SK-N-SH (cell line): ENCODE results near the gene ARHGEF19. TPM values are rescaled to one million over a fixed set of nuclear protein-coding genes. Genes with fewer than 3 reads are reported as not detected.

ENCODE experiments used
- CTCF ChIA-PET: fragments of 300-600, 350-600 bp; formaldehyde crosslinking; extraction: SDS; loops from one replicate; lab custom pipeline; 2021; lab: Yijun Ruan, JAX
- POLR2A ChIA-PET: fragments of 350-600 bp; sonication (Branson Sonifier 250); formaldehyde crosslinking; extraction: SDS; loops from one replicate; lab custom pipeline; 2020; ENCODE audit warnings: antibody characterized with exemption, inconsistent platforms; lab: Yijun Ruan, JAX
- DNase-seq: peaks from one replicate; pipeline ENCODE4 v3.0.0; 2012
- H2AFZ ChIP-seq: fragments of 200-600 bp; sonication (generic); 2 replicates; pipeline ENCODE4 v1.8.1; 2016; ENCODE audit warnings: antibody characterized with exemption, mild to moderate bottlenecking, low read depth
- H3F3A ChIP-seq: fragments of 200-600 bp; sonication (generic); replicated peaks from 2 replicates; pipeline ENCODE3; 2016; ENCODE audit warnings: antibody characterized with exemption, mild to moderate bottlenecking; ENCODE audit not compliant: insufficient read depth
- H3K27ac ChIP-seq, 2 experiments: fragments of 200-500 bp in 1 of 2; fragments of 200-600 bp in 1 of 2; sonication (Bioruptor generic) in 1 of 2; sonication (generic), shearing (Covaris generic) in 1 of 2; 2 replicates each; pipeline versions ENCODE4 v1.5.1 to v1.6.1; 2014 to 2016; ENCODE audit warnings: low read depth in 2 of 2, inconsistent platforms in 1 of 2, low read length in 1 of 2, mild to moderate bottlenecking in 1 of 2, mixed read lengths in 1 of 2
- H3K27me3 ChIP-seq: fragments of 200-600 bp; sonication (generic), shearing (Covaris generic); 2 replicates; pipeline ENCODE4 v1.6.1; 2016; ENCODE audit warnings: mixed run types; ENCODE audit not compliant: insufficient read depth
- H3K36me3 ChIP-seq, 2 experiments: fragments of 200-500 bp in 1 of 2; fragments of 200-600 bp in 1 of 2; sonication (Bioruptor generic) in 1 of 2; sonication (generic) in 1 of 2; replicated peaks in 1 of 2; 2 replicates each; pipeline versions ENCODE3 to v1.5.1; 2014 to 2016; ENCODE audit warnings: low read length in 1 of 2, mild to moderate bottlenecking in 1 of 2; ENCODE audit not compliant: insufficient read depth in 2 of 2, control insufficient read depth in 1 of 2
- H3K4me1 ChIP-seq, 2 experiments: fragments of 200-500 bp in 1 of 2; fragments of 200-600 bp in 1 of 2; sonication (Bioruptor generic) in 1 of 2; sonication (generic), shearing (Covaris generic) in 1 of 2; 2 replicates each; pipeline versions ENCODE4 v1.5.1 to v1.6.1; 2014 to 2016; ENCODE audit warnings: low read depth in 1 of 2, low read length in 1 of 2, mixed run types in 1 of 2; ENCODE audit not compliant: insufficient read depth in 2 of 2, control insufficient read depth in 1 of 2
- H3K4me2 ChIP-seq: fragments of 200-600 bp; sonication (generic), shearing (Covaris generic); 2 replicates; pipeline ENCODE4 v1.6.1; 2017; ENCODE audit warnings: mixed run types
- H3K4me3 ChIP-seq, 2 experiments: fragments of 200-500 bp in 1 of 2; fragments of 200-600 bp in 1 of 2; sonication (Bioruptor generic) in 1 of 2; sonication (generic), shearing (Covaris generic) in 1 of 2; 2 replicates each; pipeline versions ENCODE4 v1.5.1 to v1.8.1; 2014 to 2016; ENCODE audit warnings: low read depth in 2 of 2, inconsistent platforms in 1 of 2, low read length in 1 of 2, mild to moderate bottlenecking in 1 of 2, mixed read lengths in 1 of 2, moderate library complexity in 1 of 2
- H3K79me2 ChIP-seq: fragments of 200-600 bp; sonication (generic); 2 replicates; pipeline ENCODE4 v1.8.1; 2017; ENCODE audit warnings: mild to moderate bottlenecking; ENCODE audit not compliant: insufficient read depth
- H3K9ac ChIP-seq: fragments of 200-600 bp; sonication (generic); 2 replicates; pipeline ENCODE4 v1.6.1; 2017; ENCODE audit warnings: mixed run types
- H3K9me2 ChIP-seq: fragments of 200-600 bp; sonication (generic); 2 replicates; pipeline ENCODE4 v1.6.1; 2017; ENCODE audit warnings: mixed run types
- H3K9me3 ChIP-seq: fragments of 200-600 bp; sonication (generic); 2 replicates; pipeline ENCODE4 v1.6.1; 2017; ENCODE audit warnings: mixed run types, mild to moderate bottlenecking, moderate library complexity
- H4K20me1 ChIP-seq: fragments of 200-600 bp; sonication (generic); 2 replicates; pipeline ENCODE4 v1.6.1; 2017; ENCODE audit warnings: mild to moderate bottlenecking, mixed run types; ENCODE audit not compliant: insufficient read depth
- EP300 ChIP-seq, 2 experiments: IDR thresholded peaks; 2 replicates each; pipeline versions ENCODE4 v1.4.0 to v1.6.1; 2012; ENCODE audit warnings: borderline replicate concordance in 1 of 2, low read depth in 1 of 2, low read length in 1 of 2
- FOSL2 ChIP-seq: IDR thresholded peaks from 2 replicates; pipeline ENCODE4 v1.4.0; 2012; ENCODE audit warnings: low read depth, mild to moderate bottlenecking, moderate library complexity, borderline replicate concordance
- FOXM1 ChIP-seq: IDR thresholded peaks from 2 replicates; pipeline ENCODE4 v1.4.0; 2012; ENCODE audit warnings: low read depth, mild to moderate bottlenecking
- GATA2 ChIP-seq: sonication (generic); formaldehyde crosslinking; IDR thresholded peaks from 2 replicates; pipeline ENCODE4 v1.5.0; 2020; ENCODE audit warnings: mild to moderate bottlenecking, missing genetic modification reagents
- JUND ChIP-seq: IDR thresholded peaks from 2 replicates; pipeline ENCODE4 v1.4.0; 2012
- MEF2A ChIP-seq: IDR thresholded peaks from 2 replicates; pipeline ENCODE4 v1.4.0; 2012; ENCODE audit warnings: low read depth, borderline replicate concordance
- NFIC ChIP-seq: IDR thresholded peaks from 2 replicates; pipeline ENCODE4 v1.4.0; 2012; ENCODE audit warnings: borderline replicate concordance
- NRF1 ChIP-seq: IDR thresholded peaks from 2 replicates; pipeline ENCODE4 v1.6.1; 2012; ENCODE audit warnings: low read depth, mild to moderate bottlenecking, low read length
- RAD21 ChIP-seq: IDR thresholded peaks from 2 replicates; pipeline ENCODE4 v1.6.1; 2012; ENCODE audit warnings: mild to moderate bottlenecking, low read length
- RXRA ChIP-seq: IDR thresholded peaks from 2 replicates; pipeline ENCODE4 v1.4.0; 2012; ENCODE audit warnings: low read depth, mild to moderate bottlenecking, borderline replicate concordance
- SMC3 ChIP-seq: IDR thresholded peaks from 2 replicates; pipeline ENCODE4 v1.6.1; 2012; ENCODE audit warnings: low read depth, low read length, improper control_type of control experiment
- TAF1 ChIP-seq: IDR thresholded peaks from 2 replicates; pipeline ENCODE4 v1.6.1; 2012; ENCODE audit warnings: low read depth, mild to moderate bottlenecking, low read length, moderate library complexity, borderline replicate concordance
- TCF12 ChIP-seq: IDR thresholded peaks from 2 replicates; pipeline ENCODE4 v1.4.0; 2012
- TEAD4 ChIP-seq: IDR thresholded peaks from 2 replicates; pipeline ENCODE4 v1.4.0; 2012; ENCODE audit warnings: mild to moderate bottlenecking, borderline replicate concordance; ENCODE audit not compliant: insufficient read depth
- USF2 ChIP-seq: fragments of 150-350 bp; IDR thresholded peaks from 2 replicates; pipeline ENCODE4 v1.6.1; 2017; ENCODE audit warnings: antibody characterized with exemption, low read length, low read depth, borderline replicate concordance
- YY1 ChIP-seq: IDR thresholded peaks from 2 replicates; pipeline ENCODE4 v1.4.0; 2012; ENCODE audit warnings: low read depth, mild to moderate bottlenecking
- ZBTB33 ChIP-seq: IDR thresholded peaks from 2 replicates; pipeline ENCODE4 v1.4.0; 2012; ENCODE audit warnings: low read depth, borderline replicate concordance
- WGBS: methylation state at CpG from one replicate; pipeline ENCODE4 v1.1.6; 2017; ENCODE audit warnings: low lambda C conversion rate; 5-methylcytosine and 5-hydroxymethylcytosine counted together
- polyA plus RNA-seq, 3 experiments: library from polyadenylated mRNA; depleted of rRNA; stranded (reverse); fragments of >200 nt; gene quantifications; 2 replicates each; pipeline ENCODE4 v1.2.3, GENCODE V29; 2012
- TF ChIP-seq, protein P1 (sequence below): fragments of 150-350 bp; IDR thresholded peaks from 2 replicates; pipeline ENCODE4 v1.6.1; 2016; ENCODE audit warnings: mild to moderate bottlenecking, low read depth, low read length

The ARHGEF19 gene
- polyA plus RNA-seq, 1 of the 3 experiments (the other 2 are of a cell fraction), result 11.5 TPM

DNA sequence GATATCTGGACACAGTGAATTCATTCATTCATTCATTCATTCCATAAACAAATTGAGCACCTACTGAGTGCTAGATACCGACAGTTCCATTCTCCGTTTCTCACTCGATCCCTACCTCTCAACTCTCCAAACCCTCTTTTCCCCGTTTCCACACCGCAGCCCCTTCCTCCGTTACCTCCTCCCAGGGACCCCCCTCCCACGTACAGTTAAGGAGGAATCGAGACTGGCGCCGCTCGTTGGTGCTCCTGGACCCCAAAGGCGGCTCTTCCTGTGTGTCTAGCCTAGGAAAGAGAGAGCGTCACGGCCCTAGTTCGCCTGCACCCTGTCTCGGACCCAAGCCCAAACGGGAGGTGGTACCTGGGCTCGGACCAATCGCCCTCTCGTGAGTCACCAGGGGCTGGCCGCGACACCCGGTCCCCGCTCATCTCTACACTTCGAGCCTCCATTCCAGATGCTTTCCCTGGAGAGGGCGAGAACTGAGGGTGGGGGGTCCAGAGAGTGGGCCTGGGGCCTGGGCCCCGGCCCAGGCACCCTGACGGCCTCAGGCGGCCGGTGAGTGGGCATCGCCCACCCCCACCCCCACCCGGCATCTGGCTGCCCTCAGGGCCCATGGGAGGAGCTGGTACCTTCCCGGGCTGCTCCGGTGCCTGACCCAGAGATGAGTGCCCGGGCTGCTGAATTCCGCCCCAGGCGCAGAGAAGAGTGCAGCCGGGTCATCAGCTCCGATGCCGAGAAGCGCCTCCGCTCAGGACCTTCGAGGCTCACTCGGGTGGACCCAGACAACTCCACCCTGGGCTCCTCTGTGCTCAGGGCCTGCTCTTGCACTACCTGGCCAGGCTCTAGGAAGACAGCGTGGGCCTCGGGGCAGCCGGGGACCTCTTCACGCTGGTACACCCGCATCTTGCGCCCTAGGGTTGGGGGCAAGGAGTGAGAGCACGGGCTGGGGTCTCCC is 4.9 kb downstream of the ARHGEF19 start:
- ChIA-PET POLR2A (interaction anchor here (1.0 to 2.2 kb wide), 4 partner anchors 8 to 32 kb away, joined by 3 to 12 read pairs (median 6); no protein-coding TSS in a partner anchor), CTCF (interaction anchor here (3.0 to 6.8 kb wide), 2 partner anchors 36 to 129 kb away, joined by 18 to 43 read pairs; no protein-coding TSS in a partner anchor)
- TF ChIP-seq YY1, result no peak
- no peak for TF ChIP-seq NFIC
- TF ChIP-seq NRF1, result no peak
- TF ChIP-seq GATA2, result no peak
- TF ChIP-seq FOSL2, result no peak
- no peak for TF ChIP-seq ZBTB33
- TF ChIP-seq, protein P1, sequence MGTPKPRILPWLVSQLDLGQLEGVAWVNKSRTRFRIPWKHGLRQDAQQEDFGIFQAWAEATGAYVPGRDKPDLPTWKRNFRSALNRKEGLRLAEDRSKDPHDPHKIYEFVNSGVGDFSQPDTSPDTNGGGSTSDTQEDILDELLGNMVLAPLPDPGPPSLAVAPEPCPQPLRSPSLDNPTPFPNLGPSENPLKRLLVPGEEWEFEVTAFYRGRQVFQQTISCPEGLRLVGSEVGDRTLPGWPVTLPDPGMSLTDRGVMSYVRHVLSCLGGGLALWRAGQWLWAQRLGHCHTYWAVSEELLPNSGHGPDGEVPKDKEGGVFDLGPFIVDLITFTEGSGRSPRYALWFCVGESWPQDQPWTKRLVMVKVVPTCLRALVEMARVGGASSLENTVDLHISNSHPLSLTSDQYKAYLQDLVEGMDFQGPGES, result no peak
- no peak for TF ChIP-seq SMC3
- no peak for TF ChIP-seq EP300 (IDR thresholded peaks at IDR 0.05; ENCODE audit: borderline replicate concordance in 1 of 2, low read depth in 1 of 2, low read length in 1 of 2)
- TF ChIP-seq TEAD4, result no peak
- TF ChIP-seq FOXM1, result no peak
- no peak for TF ChIP-seq JUND
- TF ChIP-seq MEF2A, result no peak
- no peak for TF ChIP-seq RXRA
- TF ChIP-seq TCF12, result no peak
- no peak for TF ChIP-seq RAD21
- TF ChIP-seq TAF1, result no peak
- TF ChIP-seq USF2, result no peak
- Histone ChIP-seq H4K20me1 (no peaks in the 10 kb centered on the region), H3K36me3 (no peaks in the 10 kb centered on the region), H3K4me2 (peak overlapping the region; percentile 86; the same call in 1 of the 2 replicates), H3K9me2 (no peaks in the 10 kb centered on the region), H3K9me3 (no peaks in the 10 kb centered on the region), H2AFZ (peak overlapping the region; percentile 86), H3K9ac (peak overlapping the region; percentile 73; the same call in 1 of the 2 replicates), H3K27ac (peak overlapping the region; percentile 84 to 90), H3F3A (peaks cover 11% of the 10 kb centered on the region), H3K4me3 (peak overlapping the region; percentile 47 to 63), H3K27me3 (no peaks in the 10 kb centered on the region), H3K4me1 (peaks cover 0 to 28% of the 10 kb centered on the region in 2 experiments; a peak in 1 of 4 replicates), H3K79me2 (no peaks in the 10 kb centered on the region)
- DNase-seq, result no peak
- WGBS, result 71% methylated on average over 35 of the region's 51 CpGs
